ENCODE measurements around the gene KDM4E.
A peak's percentile ranks its signal among the peaks of the same experiment; 100 is the strongest.

Gene KDM4E

DNA sequence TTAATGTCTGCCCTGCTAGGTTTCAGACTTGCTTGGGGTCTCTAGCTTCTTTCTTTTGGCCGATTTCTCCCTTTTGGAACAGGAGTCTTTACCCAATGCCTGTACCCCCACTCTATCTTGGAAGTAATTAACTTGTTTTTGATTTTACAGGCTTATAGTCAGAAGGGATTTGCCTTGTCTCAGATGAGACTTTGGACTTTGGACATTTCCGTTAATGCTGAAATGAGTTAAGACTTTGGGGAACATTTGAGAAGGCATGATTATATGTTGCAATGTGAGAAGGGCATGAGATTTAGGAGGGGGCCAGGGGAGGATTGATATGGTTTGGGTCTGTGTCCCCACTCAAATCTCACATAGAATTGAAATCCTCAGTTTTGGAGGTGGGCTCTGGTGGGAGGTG, 29.3 kb downstream of the KDM4E start:
- Histone ChIP-seq H3K9ac (ENCODE audit: low read length) (no peak overlapping the region), H3K4me3 (ENCODE audit: low read length) (no peak overlapping the region), H3K36me3 (ENCODE audit: control insufficient read depth, low read depth, low read length) (no peaks in the 10 kb centered on the region), H3K27ac (ENCODE audit: low read length) (no peak overlapping the region), H3K4me1 (ENCODE audit: control insufficient read depth, low read depth, low read length) (no peaks in the 10 kb centered on the region), H3K9me3 (ENCODE audit: control insufficient read depth, low read depth, low read length) (no peaks in the 10 kb centered on the region), H3K27me3 (ENCODE audit: control insufficient read depth, insufficient read depth, low read length) (no peaks in the 10 kb centered on the region)

GRCh38 chr11:95055283-95055897, 30.3 kb downstream of the KDM4E start:
- Histone ChIP-seq H3K9ac (ENCODE audit: low read length) (no peak overlapping the region), H3K36me3 (ENCODE audit: control insufficient read depth, low read depth, low read length) (no peaks in the 10 kb centered on the region), H3K4me3 (ENCODE audit: low read length) (no peak overlapping the region), H3K27me3 (ENCODE audit: control insufficient read depth, insufficient read depth, low read length) (no peaks in the 10 kb centered on the region), H3K27ac (ENCODE audit: low read length) (no peak overlapping the region), H3K9me3 (ENCODE audit: control insufficient read depth, low read depth, low read length) (no peaks in the 10 kb centered on the region), H3K4me1 (ENCODE audit: control insufficient read depth, low read depth, low read length) (no peaks in the 10 kb centered on the region)

GRCh38 chr11:95057959-95058358, 32.9 kb downstream of the KDM4E start:
- no peak overlapping the region for H3K9ac ChIP-seq (ENCODE audit: low read length)
- no peak overlapping the region for H3K4me3 ChIP-seq (ENCODE audit: low read length)
- no peaks in the 10 kb centered on the region for H3K36me3 ChIP-seq (ENCODE audit: control insufficient read depth, low read depth, low read length)
- H3K9me3 ChIP-seq (ENCODE audit: control insufficient read depth, low read depth, low read length), result no peaks in the 10 kb centered on the region
- no peaks in the 10 kb centered on the region for H3K4me1 ChIP-seq (ENCODE audit: control insufficient read depth, low read depth, low read length)
- H3K27me3 ChIP-seq (ENCODE audit: control insufficient read depth, insufficient read depth, low read length), result no peaks in the 10 kb centered on the region
- no peak overlapping the region for H3K27ac ChIP-seq (ENCODE audit: low read length)

GRCh38 chr11:95058621-95059020, 33.6 kb downstream of the KDM4E start:
- Histone ChIP-seq H3K4me1 (ENCODE audit: control insufficient read depth, low read depth, low read length) (no peaks in the 10 kb centered on the region), H3K27me3 (ENCODE audit: control insufficient read depth, insufficient read depth, low read length) (no peaks in the 10 kb centered on the region), H3K9me3 (ENCODE audit: control insufficient read depth, low read depth, low read length) (no peaks in the 10 kb centered on the region), H3K9ac (ENCODE audit: low read length) (no peak overlapping the region), H3K27ac (ENCODE audit: low read length) (no peak overlapping the region), H3K4me3 (ENCODE audit: low read length) (no peak overlapping the region), H3K36me3 (ENCODE audit: control insufficient read depth, low read depth, low read length) (no peaks in the 10 kb centered on the region)

DNA sequence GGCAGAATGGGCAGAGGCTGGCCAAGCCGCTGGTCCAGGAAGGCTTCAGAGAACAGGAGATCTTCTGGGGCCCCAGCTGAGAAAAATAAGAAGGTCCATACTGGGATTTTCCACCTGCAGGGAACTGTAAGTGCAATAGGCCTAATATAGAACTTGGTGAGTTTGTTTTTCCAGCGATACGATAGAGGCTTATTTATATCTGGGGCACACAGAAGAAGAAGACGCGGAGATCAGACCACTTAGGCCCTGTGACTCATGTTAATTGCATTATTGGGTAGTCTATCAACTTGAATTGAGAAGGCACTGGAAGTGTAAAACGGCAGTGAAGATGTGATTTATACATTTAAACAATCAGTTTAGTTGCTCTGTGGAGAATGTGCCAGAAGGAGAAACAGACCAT, 34.0 kb downstream of the KDM4E start:
- Histone ChIP-seq H3K4me3 (ENCODE audit: low read length) (no peak overlapping the region), H3K9me3 (ENCODE audit: control insufficient read depth, low read depth, low read length) (no peaks in the 10 kb centered on the region), H3K4me1 (ENCODE audit: control insufficient read depth, low read depth, low read length) (no peaks in the 10 kb centered on the region), H3K9ac (ENCODE audit: low read length) (no peak overlapping the region), H3K27ac (ENCODE audit: low read length) (no peak overlapping the region), H3K36me3 (ENCODE audit: control insufficient read depth, low read depth, low read length) (no peaks in the 10 kb centered on the region), H3K27me3 (ENCODE audit: control insufficient read depth, insufficient read depth, low read length) (no peaks in the 10 kb centered on the region)

DNA sequence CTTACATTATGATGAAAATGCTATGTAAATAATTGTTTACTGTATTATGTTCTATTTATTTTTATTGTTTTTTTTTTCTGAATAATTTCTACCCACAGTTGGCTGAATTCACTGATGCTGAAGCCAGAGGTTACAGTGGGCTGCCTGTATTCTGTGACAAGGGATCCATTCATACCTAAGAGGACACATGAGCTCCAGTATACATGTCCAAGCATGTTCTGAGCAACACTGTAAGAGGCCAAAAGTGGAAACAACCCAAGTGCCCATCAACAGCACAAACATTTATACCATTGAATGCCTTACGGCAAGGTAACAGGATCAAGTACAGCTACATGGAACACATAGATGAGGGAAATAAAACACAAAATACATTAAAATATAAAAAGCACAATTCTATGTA, 40.3 kb downstream of the KDM4E start:
- H3K4me3 ChIP-seq (ENCODE audit: low read length), result no peak overlapping the region
- no peak overlapping the region for H3K9ac ChIP-seq (ENCODE audit: low read length)
- H3K9me3 ChIP-seq (ENCODE audit: control insufficient read depth, low read depth, low read length), result no peaks in the 10 kb centered on the region
- H3K27me3 ChIP-seq (ENCODE audit: control insufficient read depth, insufficient read depth, low read length), result no peaks in the 10 kb centered on the region
- H3K36me3 ChIP-seq (ENCODE audit: control insufficient read depth, low read depth, low read length), result no peaks in the 10 kb centered on the region
- peaks cover 12% of the 10 kb centered on the region for H3K4me1 ChIP-seq (ENCODE audit: control insufficient read depth, low read depth, low read length)
- no peak overlapping the region for H3K27ac ChIP-seq (ENCODE audit: low read length)

DNA sequence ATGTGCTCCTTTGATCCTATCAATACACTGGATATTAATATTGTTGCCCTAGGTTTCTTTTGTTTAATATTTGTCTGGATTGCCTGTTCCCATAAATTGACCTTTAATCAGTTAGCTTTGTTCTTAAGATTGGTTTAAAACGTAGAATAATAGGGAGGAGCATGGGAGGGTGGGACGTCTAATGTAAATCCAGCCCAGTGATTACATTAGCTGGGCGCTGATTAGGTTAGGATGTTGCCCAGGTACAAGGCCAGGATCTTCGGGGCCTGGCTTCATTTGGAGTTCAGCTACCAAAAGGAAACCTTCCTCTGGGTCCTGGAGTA, 41.6 kb downstream of the KDM4E start, which contains the start of gene SRSF8:
SRSF8 (plus strand) TSS at position 204 of the 323 bp plus-strand sequence. CDS start 308 bp downstream, outside the sequence.
- no peak within 1 kb of the TSS for H3K27ac ChIP-seq (ENCODE audit: low read length)
- peaks cover 12% of the 10 kb centered on the region for H3K4me1 ChIP-seq (ENCODE audit: control insufficient read depth, low read depth, low read length)
- H3K27me3 ChIP-seq (ENCODE audit: control insufficient read depth, insufficient read depth, low read length), result no peaks in the 10 kb centered on the region
- H3K9me3 ChIP-seq (ENCODE audit: control insufficient read depth, low read depth, low read length), result no peaks in the 10 kb centered on the region
- peak within 1 kb of the TSS; percentile 85 for H3K4me3 ChIP-seq (ENCODE audit: low read length)
- no peaks in the 10 kb centered on the region for H3K36me3 ChIP-seq (ENCODE audit: control insufficient read depth, low read depth, low read length)
- H3K9ac ChIP-seq (ENCODE audit: low read length), result peak within 1 kb of the TSS; percentile 72

GRCh38 chr11:95067039-95067840, 42.2 kb downstream of the KDM4E start:
- Histone ChIP-seq H3K36me3 (ENCODE audit: control insufficient read depth, low read depth, low read length) (no peaks in the 10 kb centered on the region), H3K9me3 (ENCODE audit: control insufficient read depth, low read depth, low read length) (no peaks in the 10 kb centered on the region), H3K27ac (ENCODE audit: low read length) (no peak overlapping the region), H3K4me1 (ENCODE audit: control insufficient read depth, low read depth, low read length) (peaks cover 12% of the 10 kb centered on the region), H3K9ac (ENCODE audit: low read length) (peak overlapping the region; percentile 72), H3K4me3 (ENCODE audit: low read length) (peak overlapping the region; percentile 85), H3K27me3 (ENCODE audit: control insufficient read depth, insufficient read depth, low read length) (no peaks in the 10 kb centered on the region)

- peaks cover 12% of the 10 kb centered on the region for H3K4me1 ChIP-seq (ENCODE audit: control insufficient read depth, low read depth, low read length)
- no peaks in the 10 kb centered on the region for H3K36me3 ChIP-seq (ENCODE audit: control insufficient read depth, low read depth, low read length)
- H3K9ac ChIP-seq (ENCODE audit: low read length), result peak overlapping the region; percentile 72
- peak overlapping the region; percentile 85 for H3K4me3 ChIP-seq (ENCODE audit: low read length)
- no peak overlapping the region for H3K27ac ChIP-seq (ENCODE audit: low read length)
- H3K27me3 ChIP-seq (ENCODE audit: control insufficient read depth, insufficient read depth, low read length), result no peaks in the 10 kb centered on the region
- H3K9me3 ChIP-seq (ENCODE audit: control insufficient read depth, low read depth, low read length), result no peaks in the 10 kb centered on the region
These were observed 42.8 kb downstream of the KDM4E start for GRCh38 chr11:95067841-95068219.

GRCh38 chr11:95068549-95068948, 43.5 kb downstream of the KDM4E start:
- Histone ChIP-seq H3K36me3 (ENCODE audit: control insufficient read depth, low read depth, low read length) (no peaks in the 10 kb centered on the region), H3K4me1 (ENCODE audit: control insufficient read depth, low read depth, low read length) (peaks cover 12% of the 10 kb centered on the region), H3K27ac (ENCODE audit: low read length) (no peak overlapping the region), H3K4me3 (ENCODE audit: low read length) (peak overlapping the region; percentile 85), H3K9me3 (ENCODE audit: control insufficient read depth, low read depth, low read length) (no peaks in the 10 kb centered on the region), H3K9ac (ENCODE audit: low read length) (peak overlapping the region; percentile 72), H3K27me3 (ENCODE audit: control insufficient read depth, insufficient read depth, low read length) (no peaks in the 10 kb centered on the region)

- no peak overlapping the region for H3K4me3 ChIP-seq (ENCODE audit: low read length)
- H3K4me1 ChIP-seq (ENCODE audit: control insufficient read depth, low read depth, low read length), result peaks cover 12% of the 10 kb centered on the region
- H3K9me3 ChIP-seq (ENCODE audit: control insufficient read depth, low read depth, low read length), result no peaks in the 10 kb centered on the region
- H3K27me3 ChIP-seq (ENCODE audit: control insufficient read depth, insufficient read depth, low read length), result no peaks in the 10 kb centered on the region
- no peak overlapping the region for H3K27ac ChIP-seq (ENCODE audit: low read length)
- no peaks in the 10 kb centered on the region for H3K36me3 ChIP-seq (ENCODE audit: control insufficient read depth, low read depth, low read length)
- no peak overlapping the region for H3K9ac ChIP-seq (ENCODE audit: low read length)
These were observed 45.4 kb downstream of the KDM4E start for GRCh38 chr11:95070471-95070870.

DNA sequence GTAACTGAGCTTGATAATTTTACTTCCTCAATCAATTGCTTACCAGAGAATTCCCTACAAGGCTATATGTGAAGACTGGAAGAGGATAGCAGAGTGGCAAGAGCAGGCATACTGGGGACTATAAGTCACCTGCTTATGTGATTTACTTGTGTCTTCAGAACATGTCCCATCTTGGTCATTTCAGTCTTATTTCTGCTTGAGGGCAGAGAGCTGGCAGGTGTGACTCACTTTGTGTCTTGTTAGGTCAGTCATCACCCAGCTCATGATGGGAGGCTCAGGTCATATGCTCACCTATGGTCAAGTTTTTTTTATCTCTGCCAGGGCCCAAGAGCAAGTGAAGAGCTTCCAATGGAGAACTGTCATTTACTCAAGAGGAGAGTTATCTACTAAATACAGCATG, 47.9 kb downstream of the KDM4E start:
- Histone ChIP-seq H3K9me3 (ENCODE audit: control insufficient read depth, low read depth, low read length) (no peaks in the 10 kb centered on the region), H3K4me3 (ENCODE audit: low read length) (no peak overlapping the region), H3K4me1 (ENCODE audit: control insufficient read depth, low read depth, low read length) (peaks cover 6% of the 10 kb centered on the region), H3K27ac (ENCODE audit: low read length) (no peak overlapping the region), H3K27me3 (ENCODE audit: control insufficient read depth, insufficient read depth, low read length) (no peaks in the 10 kb centered on the region), H3K36me3 (ENCODE audit: control insufficient read depth, low read depth, low read length) (no peaks in the 10 kb centered on the region), H3K9ac (ENCODE audit: low read length) (no peak overlapping the region)
